Stimulated activated naive CD4-positive, alpha-beta T cell (primary cell): ENCODE results near the gene ALDH1A3.

Experiments
- DNase-seq, 6 experiments: peaks; one replicate each; lab custom pipeline; 2025; lab: John Stamatoyannopoulos, UW

ALDH1A3 gene

GRCh38 chr15:100952566-100952965 is 72.9 kb downstream of the ALDH1A3 start:
- DNase-seq = no peak

- no peak for DNase-seq
Observed at GRCh38 chr15:100958326-100959065, 78.9 kb downstream of the ALDH1A3 start.

GRCh38 chr15:100959066-100960050 is 79.7 kb downstream of the ALDH1A3 start:
- no peak for DNase-seq
